Measurements from ENCODE around the gene RAD23A. TPM values are rescaled to one million over a fixed set of nuclear protein-coding genes. Genes with fewer than 3 reads are reported as not detected.

RAD23A gene
- polyA plus RNA-seq, 1 donor from 2014 or later: 37.4 TPM

GRCh38 chr19:12930002-12930645, 15.5 kb upstream of the RAD23A start (continued):
- TF ChIP-seq, protein P1, sequence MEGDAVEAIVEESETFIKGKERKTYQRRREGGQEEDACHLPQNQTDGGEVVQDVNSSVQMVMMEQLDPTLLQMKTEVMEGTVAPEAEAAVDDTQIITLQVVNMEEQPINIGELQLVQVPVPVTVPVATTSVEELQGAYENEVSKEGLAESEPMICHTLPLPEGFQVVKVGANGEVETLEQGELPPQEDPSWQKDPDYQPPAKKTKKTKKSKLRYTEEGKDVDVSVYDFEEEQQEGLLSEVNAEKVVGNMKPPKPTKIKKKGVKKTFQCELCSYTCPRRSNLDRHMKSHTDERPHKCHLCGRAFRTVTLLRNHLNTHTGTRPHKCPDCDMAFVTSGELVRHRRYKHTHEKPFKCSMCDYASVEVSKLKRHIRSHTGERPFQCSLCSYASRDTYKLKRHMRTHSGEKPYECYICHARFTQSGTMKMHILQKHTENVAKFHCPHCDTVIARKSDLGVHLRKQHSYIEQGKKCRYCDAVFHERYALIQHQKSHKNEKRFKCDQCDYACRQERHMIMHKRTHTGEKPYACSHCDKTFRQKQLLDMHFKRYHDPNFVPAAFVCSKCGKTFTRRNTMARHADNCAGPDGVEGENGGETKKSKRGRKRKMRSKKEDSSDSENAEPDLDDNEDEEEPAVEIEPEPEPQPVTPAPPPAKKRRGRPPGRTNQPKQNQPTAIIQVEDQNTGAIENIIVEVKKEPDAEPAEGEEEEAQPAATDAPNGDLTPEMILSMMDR (IDR thresholded peaks at IDR 0.05; ENCODE audit: poor library complexity, severe bottlenecking): no peak

GRCh38 chr19:12932392-12933286, 13.0 kb upstream of the RAD23A start:
- Histone ChIP-seq H3K27ac (ENCODE audit: low read length) (peak overlapping the region; percentile 81), H3K4me2 (ENCODE audit: low read length) (peak overlapping the region; percentile 63), H3K79me2 (replicated peaks; ENCODE audit: insufficient read depth, low read length) (peaks cover 16% of the 10 kb centered on the region), H2AFZ (ENCODE audit: low read depth, low read length) (peak overlapping the region; percentile 49), H3K27me3 (ENCODE audit: insufficient read depth, low read depth, low read length) (no peaks in the 10 kb centered on the region), H3K9me3 (ENCODE audit: low read length) (no peaks in the 10 kb centered on the region), H3K4me3 (ENCODE audit: low read length) (peak overlapping the region; percentile 100), H3K9me2 (ENCODE audit: insufficient read depth, low read length) (no peaks in the 10 kb centered on the region), H3K9ac (ENCODE audit: low read length) (peak overlapping the region; percentile 93), H3F3A (ENCODE audit: insufficient read depth, low read length, poor library complexity, severe bottlenecking) (no peaks in the 10 kb centered on the region), H3K36me3 (ENCODE audit: insufficient read depth, low read length) (no peaks in the 10 kb centered on the region), H4K20me1 (ENCODE audit: insufficient read depth) (no peaks in the 10 kb centered on the region)
- TF ChIP-seq POLR2AphosphoS5 (IDR thresholded peaks at IDR 0.05) (no peak), RAD21 (conservative IDR thresholded peaks at IDR 0.05) (no peak), EP300 (conservative IDR thresholded peaks at IDR 0.05; ENCODE audit: poor library complexity, severe bottlenecking) (no peak), EZH2 (IDR thresholded peaks at IDR 0.05; ENCODE audit: borderline replicate concordance, insufficient read depth, low read length, poor library complexity, severe bottlenecking) (no peak), MXI1 (conservative IDR thresholded peaks at IDR 0.05; ENCODE audit: poor library complexity, severe bottlenecking) (no peak), SMC3 (conservative IDR thresholded peaks at IDR 0.05; ENCODE audit: poor library complexity) (no peak), REST (IDR thresholded peaks at IDR 0.05; ENCODE audit: borderline replicate concordance) (no peak), TAF1 (IDR thresholded peaks at IDR 0.05; ENCODE audit: low read depth) (no peak)
- TF ChIP-seq, protein P1 (IDR thresholded peaks at IDR 0.05; ENCODE audit: poor library complexity, severe bottlenecking): no peak
